ENCODE results near the gene NHS. TPM values are rescaled to one million over a fixed set of nuclear protein-coding genes. Genes with fewer than 3 reads are reported as not detected.

Gene NHS
- total RNA-seq, 4 donors from 2014 or later = 4.6 to 9.9 (median 7.2) TPM

- Histone ChIP-seq H3K9me3 (no peaks in the 10 kb centered on the region), H3K27me3 (no peaks in the 10 kb centered on the region), H3K27ac (peak overlapping the region; percentile 48), H3K36me3 (no peaks in the 10 kb centered on the region), H3K4me3 (peak overlapping the region; percentile 62), H3K4me1 (peaks cover 18% of the 10 kb centered on the region)
- WGBS = 33% methylated on average over 18 of the region's 18 CpGs
- DNase-seq (ENCODE audit: low spot score in 2 of 2) = no peak
- TF ChIP-seq POLR2A (IDR thresholded peaks at IDR 0.05) (no peak), EP300 (IDR thresholded peaks at IDR 0.05) (no peak), POLR2AphosphoS5 (IDR thresholded peaks at IDR 0.05) (no peak)
- TF ChIP-seq, protein P1, sequence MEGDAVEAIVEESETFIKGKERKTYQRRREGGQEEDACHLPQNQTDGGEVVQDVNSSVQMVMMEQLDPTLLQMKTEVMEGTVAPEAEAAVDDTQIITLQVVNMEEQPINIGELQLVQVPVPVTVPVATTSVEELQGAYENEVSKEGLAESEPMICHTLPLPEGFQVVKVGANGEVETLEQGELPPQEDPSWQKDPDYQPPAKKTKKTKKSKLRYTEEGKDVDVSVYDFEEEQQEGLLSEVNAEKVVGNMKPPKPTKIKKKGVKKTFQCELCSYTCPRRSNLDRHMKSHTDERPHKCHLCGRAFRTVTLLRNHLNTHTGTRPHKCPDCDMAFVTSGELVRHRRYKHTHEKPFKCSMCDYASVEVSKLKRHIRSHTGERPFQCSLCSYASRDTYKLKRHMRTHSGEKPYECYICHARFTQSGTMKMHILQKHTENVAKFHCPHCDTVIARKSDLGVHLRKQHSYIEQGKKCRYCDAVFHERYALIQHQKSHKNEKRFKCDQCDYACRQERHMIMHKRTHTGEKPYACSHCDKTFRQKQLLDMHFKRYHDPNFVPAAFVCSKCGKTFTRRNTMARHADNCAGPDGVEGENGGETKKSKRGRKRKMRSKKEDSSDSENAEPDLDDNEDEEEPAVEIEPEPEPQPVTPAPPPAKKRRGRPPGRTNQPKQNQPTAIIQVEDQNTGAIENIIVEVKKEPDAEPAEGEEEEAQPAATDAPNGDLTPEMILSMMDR (IDR thresholded peaks at IDR 0.05) = no peak
Observed at GRCh38 chrX:17375367-17375636, 302 bp downstream of the NHS start.

GRCh38 chrX:17375637-17376430 is 834 bp downstream of the NHS start:
- WGBS = 57% methylated on average over 19 of the region's 103 CpGs
- no peak for TF ChIP-seq POLR2AphosphoS5 (IDR thresholded peaks at IDR 0.05)
- TF ChIP-seq, protein P1 (IDR thresholded peaks at IDR 0.05) = no peak
- no peak for TF ChIP-seq POLR2A (IDR thresholded peaks at IDR 0.05)
- no peak for TF ChIP-seq EP300 (IDR thresholded peaks at IDR 0.05)
- Histone ChIP-seq H3K36me3 (no peaks in the 10 kb centered on the region), H3K9me3 (no peaks in the 10 kb centered on the region), H3K27ac (peak overlapping the region; percentile 48), H3K4me1 (peaks cover 18% of the 10 kb centered on the region), H3K27me3 (no peaks in the 10 kb centered on the region), H3K4me3 (peak overlapping the region; percentile 62)
- DNase-seq (ENCODE audit: low spot score in 2 of 2) = no peak

DNA sequence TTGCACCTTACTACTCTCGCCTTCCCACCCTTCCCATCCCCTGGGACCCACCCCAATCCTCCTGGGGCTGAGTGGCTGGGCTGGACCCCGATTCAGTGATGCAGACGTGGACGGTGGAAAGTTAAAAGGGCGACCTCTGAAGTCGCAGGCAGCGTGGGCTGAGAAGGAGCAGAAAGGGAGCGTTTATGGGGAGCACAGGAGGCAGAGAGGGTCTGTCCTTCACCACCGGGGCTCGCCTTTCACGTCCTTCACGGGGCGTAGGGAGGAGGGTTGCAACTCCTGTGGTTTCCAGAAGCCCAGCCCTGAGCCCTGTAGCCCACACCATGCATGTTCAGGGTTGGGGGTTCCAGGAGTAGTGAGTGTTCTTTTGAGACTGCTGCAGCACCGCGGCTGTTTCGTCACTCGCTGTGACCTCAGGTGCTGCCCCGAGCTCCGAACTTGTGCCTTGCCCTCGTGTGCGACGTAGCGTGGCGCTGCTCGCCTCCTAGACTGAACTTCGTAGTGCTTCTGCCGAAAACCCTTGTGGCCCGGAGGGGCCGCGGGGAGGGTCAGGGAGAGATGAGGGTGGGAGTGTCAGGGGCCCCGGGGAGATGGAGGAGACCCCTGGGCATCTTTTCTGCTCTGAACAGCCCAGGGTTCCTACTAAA is 1.6 kb downstream of the NHS start:
- peak overlapping the region; percentile 62 for H3K4me3 ChIP-seq
- H3K27ac ChIP-seq = peak overlapping the region; percentile 48
- no peaks in the 10 kb centered on the region for H3K27me3 ChIP-seq
- WGBS = 42% methylated on average over 9 of the region's 31 CpGs
- peak in 1 of 2 donors; percentile 63 for DNase-seq (ENCODE audit: low spot score in 2 of 2)
- TF ChIP-seq, protein P1 (IDR thresholded peaks at IDR 0.05) = no peak
- TF ChIP-seq POLR2AphosphoS5 (IDR thresholded peaks at IDR 0.05) (no peak), EP300 (IDR thresholded peaks at IDR 0.05) (no peak), POLR2A (IDR thresholded peaks at IDR 0.05) (no peak)
- no peaks in the 10 kb centered on the region for H3K36me3 ChIP-seq
- H3K4me1 ChIP-seq = peaks cover 18% of the 10 kb centered on the region
- H3K9me3 ChIP-seq = no peaks in the 10 kb centered on the region

GRCh38 chrX:17377091-17377717 is 2.2 kb downstream of the NHS start:
- WGBS = 30% methylated on average over 27 of the region's 46 CpGs
- H3K9me3 ChIP-seq = no peaks in the 10 kb centered on the region
- TF ChIP-seq POLR2A (IDR thresholded peaks at IDR 0.05) (no peak), EP300 (IDR thresholded peaks at IDR 0.05) (no peak), POLR2AphosphoS5 (IDR thresholded peaks at IDR 0.05) (no peak)
- TF ChIP-seq, protein P1 (IDR thresholded peaks at IDR 0.05) = no peak
- DNase-seq (ENCODE audit: low spot score in 2 of 2) = no peak
- H3K36me3 ChIP-seq = no peaks in the 10 kb centered on the region
- peaks cover 18% of the 10 kb centered on the region for H3K4me1 ChIP-seq
- no peaks in the 10 kb centered on the region for H3K27me3 ChIP-seq
- H3K4me3 ChIP-seq = peak overlapping the region; percentile 62
- no peak overlapping the region for H3K27ac ChIP-seq

DNA sequence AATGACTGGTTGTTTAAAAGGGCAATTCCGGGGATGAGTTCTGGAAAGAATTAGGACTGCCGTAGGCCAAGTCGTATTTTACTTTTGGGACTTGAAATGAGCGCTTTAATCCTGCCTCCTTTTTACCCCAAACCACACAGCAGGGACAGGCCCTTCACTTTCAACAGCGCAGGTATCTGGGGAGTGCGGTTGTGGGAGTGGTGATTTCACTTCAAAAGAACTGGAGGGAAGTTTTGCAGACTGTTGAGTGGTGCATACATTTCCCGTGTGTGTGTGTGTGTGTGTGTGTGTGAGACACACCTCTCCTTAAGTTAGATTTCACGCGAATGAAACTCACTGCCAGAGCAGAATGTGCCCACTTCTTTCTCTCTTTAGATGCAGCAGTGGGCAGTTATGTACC is 2.8 kb downstream of the NHS start:
- no peak for DNase-seq (ENCODE audit: low spot score in 2 of 2)
- Histone ChIP-seq H3K27ac (no peak overlapping the region), H3K27me3 (no peaks in the 10 kb centered on the region), H3K4me3 (peak overlapping the region; percentile 62), H3K9me3 (no peaks in the 10 kb centered on the region), H3K36me3 (no peaks in the 10 kb centered on the region), H3K4me1 (peaks cover 18% of the 10 kb centered on the region)
- TF ChIP-seq, protein P1 (IDR thresholded peaks at IDR 0.05) = no peak
- TF ChIP-seq POLR2AphosphoS5 (IDR thresholded peaks at IDR 0.05) (no peak), POLR2A (IDR thresholded peaks at IDR 0.05) (no peak), EP300 (IDR thresholded peaks at IDR 0.05) (no peak)
- 43% methylated on average over 9 of the region's 9 CpGs for WGBS
